Stimulated activated CD4-positive, alpha-beta T cell treated with anti-CD3 and anti-CD28 coated beads, Interleukin-4, amount 100 ng/mL, for 1 hour (primary cell): ENCODE data around the gene PIK3R2.
A peak's percentile ranks its signal among the peaks of the same experiment; 100 is the strongest.
"Not testable (repeated sequence)": the region's sequence is repeated elsewhere in the genome, so short reads cannot be mapped to it uniquely, and the experiment has no call there.

Experiments
- DNase-seq: peaks from one replicate; pipeline ENCODE4 v3.0.0-alpha.2; 2020

PIK3R2 gene

DNA sequence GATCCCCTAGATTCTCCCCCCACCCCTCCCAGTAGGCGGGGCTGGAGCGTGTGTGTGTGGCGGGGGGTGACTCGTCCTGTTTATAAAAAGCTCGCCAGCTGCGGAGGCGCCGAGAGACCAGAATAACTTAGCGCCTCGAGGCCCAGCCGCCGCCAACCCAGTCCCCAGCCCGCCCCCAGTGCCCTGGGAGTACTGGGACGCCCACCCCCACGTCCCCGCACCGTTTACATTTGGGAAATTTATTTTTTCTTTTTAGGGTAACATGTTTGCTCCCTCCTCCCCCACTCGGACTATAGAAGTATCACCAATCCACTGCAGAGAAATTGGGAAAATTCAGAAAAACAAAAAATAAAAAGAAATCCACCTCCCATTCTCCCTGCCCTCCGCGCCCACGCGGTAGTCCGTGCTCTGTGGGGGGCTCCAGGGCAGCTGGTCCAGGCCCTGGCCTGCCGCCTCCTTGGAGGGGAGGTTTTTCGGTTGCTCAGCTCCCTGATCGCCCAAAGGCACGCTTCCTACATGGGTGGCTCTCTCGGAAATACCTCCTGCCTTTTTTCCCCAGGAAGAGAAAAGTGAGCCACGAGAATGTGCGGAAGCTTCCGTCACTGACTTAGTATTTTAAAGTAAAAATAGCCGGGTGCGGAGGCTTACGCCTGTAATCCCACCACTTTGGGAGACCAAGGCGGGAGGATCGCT lies 52.4 kb downstream of the PIK3R2 start:
- peak; percentile 58 for DNase-seq

DNA sequence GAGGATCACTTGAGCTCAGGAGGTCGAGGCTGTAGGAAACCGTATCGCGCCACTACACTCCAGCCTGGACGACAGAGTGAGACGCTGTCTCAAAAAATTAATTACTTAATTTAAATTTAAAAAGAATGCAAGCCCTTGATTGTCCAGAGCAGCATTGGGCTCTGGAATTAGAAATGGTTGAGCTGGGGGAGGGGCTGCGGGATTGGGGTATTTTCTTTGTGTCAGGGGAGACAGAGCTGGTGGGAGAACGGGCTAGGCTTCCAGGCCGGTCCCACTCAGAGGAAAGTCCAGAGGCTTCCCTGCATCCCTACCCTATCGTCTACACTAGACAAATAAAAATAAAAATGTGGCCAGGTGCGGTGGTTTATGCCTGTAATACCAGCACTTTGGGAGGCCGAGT lies 53.1 kb downstream of the PIK3R2 start:
- DNase-seq = no peak

DNA sequence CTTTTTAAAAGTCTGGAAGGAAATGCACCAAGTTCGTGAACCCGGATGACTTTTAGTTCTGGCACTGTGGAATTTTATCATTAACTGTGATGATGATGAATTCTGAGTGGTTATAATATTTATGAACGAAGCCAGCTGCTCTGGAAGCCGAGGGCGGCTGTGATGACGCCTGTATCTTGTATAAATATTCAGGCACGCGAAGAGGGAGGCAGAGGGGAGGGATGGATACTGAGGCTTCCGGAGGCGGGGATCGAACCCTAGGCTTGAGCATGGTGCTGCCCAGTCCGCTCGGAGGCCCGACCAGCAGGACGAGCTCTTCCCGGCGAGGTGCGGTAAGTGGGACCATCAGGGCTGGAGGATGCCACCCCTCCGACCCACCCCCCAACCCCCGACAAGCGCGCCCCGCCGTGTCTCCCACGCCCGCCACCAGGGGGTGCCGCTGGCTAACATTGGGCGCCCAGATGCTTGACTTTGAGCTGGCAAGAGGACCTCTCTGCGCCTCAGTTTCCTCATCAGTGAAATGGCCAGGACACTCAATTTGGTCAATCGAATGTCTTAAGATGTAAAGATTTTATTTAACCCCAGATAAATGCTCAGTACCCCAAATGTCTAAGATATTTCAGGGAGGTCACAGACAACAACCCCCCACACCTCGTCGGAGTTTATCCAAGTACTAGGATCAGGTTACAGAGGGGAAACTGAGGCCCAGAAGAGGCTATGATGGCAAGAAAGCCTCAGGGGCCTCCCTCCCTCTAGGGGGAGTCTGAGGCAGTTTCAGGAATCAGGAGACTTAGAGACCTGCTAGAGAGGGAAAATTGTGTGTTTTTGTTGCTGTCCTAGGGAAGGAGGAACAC lies 55.4 kb downstream of the PIK3R2 start:
- DNase-seq = peak; percentile 63

GRCh38 chr19:18209912-18210311 lies 56.9 kb downstream of the PIK3R2 start:
- not testable (repeated sequence) for DNase-seq

DNA sequence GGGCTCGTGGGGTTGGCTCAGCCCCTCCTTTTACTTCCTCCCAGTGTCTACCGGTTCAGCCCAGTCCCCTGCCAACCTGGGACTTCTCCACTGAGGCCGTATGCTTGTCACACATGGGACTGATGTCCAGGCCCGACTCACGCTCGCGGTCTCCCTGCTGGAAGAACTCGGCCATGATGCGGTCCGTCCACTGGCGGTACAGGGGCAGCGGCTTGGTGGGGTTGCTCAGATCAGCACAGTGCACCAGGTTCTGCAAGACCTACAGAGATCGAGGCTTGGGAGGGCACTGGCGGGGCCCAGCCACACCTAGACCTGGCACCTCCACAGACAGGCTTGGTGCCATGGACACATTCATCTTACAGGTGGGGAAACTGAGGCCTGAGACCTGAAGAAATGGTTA lies 58.7 kb downstream of the PIK3R2 start:
- no peak for DNase-seq

GRCh38 chr19:18214779-18215433 lies 61.9 kb downstream of the PIK3R2 start:
- no peak for DNase-seq

GRCh38 chr19:18216789-18217188 lies 63.8 kb downstream of the PIK3R2 start:
- DNase-seq = no peak

GRCh38 chr19:18218159-18218558 lies 65.2 kb downstream of the PIK3R2 start:
- no peak for DNase-seq

DNA sequence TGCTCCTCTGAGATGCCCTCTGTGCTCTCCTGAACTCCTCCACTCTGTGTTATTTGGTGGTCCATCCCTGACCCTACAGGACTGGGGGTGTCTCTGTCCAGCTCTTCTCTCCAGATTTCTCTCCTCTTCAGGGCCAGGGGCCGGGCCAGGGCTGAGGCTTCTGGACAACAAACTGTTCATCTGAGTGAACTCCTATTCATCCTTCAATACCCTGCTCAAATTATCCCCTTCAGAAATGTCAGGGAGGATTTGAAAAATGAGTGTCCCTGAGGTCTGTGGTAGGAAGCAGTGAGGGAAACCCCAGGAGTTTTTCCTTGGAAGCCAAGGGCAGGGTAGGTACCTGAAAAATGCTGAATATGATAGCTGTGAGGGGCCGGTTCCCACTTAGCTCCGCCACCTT lies 65.6 kb downstream of the PIK3R2 start:
- DNase-seq = no peak
